SK-N-SH (cell line): ENCODE data around the gene SMIM41.

Experiments
- CHD2 ChIP-seq: fragments of 150-350 bp; IDR thresholded peaks from 2 replicates; pipeline ENCODE4 v1.6.1; 2018; ENCODE audit warnings: low read length; ENCODE audit not compliant: partially characterized antibody
- CTCF ChIP-seq: fragments of 200-600 bp; sonication (generic); IDR thresholded peaks from 2 replicates; pipeline ENCODE4 v1.6.1; 2017; ENCODE audit warnings: antibody characterized with exemption, mild to moderate bottlenecking, moderate library complexity
- EP300 ChIP-seq, 2 experiments: IDR thresholded peaks; 2 replicates each; pipeline versions ENCODE4 v1.4.0 to v1.6.1; 2012; ENCODE audit warnings: borderline replicate concordance in 1 of 2, low read depth in 1 of 2, low read length in 1 of 2
- JUND ChIP-seq: IDR thresholded peaks from 2 replicates; pipeline ENCODE4 v1.4.0; 2012
- MAX ChIP-seq: IDR thresholded peaks from 2 replicates; pipeline ENCODE4 v1.4.0; 2012; ENCODE audit warnings: low read depth
- NRF1 ChIP-seq: IDR thresholded peaks from 2 replicates; pipeline ENCODE4 v1.6.1; 2012; ENCODE audit warnings: low read depth, mild to moderate bottlenecking, low read length
- POLR2AphosphoS5 ChIP-seq: IDR thresholded peaks from 2 replicates; pipeline ENCODE4 v1.6.1; 2012; ENCODE audit warnings: low read depth, low read length
- RAD21 ChIP-seq: IDR thresholded peaks from 2 replicates; pipeline ENCODE4 v1.6.1; 2012; ENCODE audit warnings: mild to moderate bottlenecking, low read length
- SMC3 ChIP-seq: IDR thresholded peaks from 2 replicates; pipeline ENCODE4 v1.6.1; 2012; ENCODE audit warnings: low read depth, low read length, improper control_type of control experiment
- TAF1 ChIP-seq: IDR thresholded peaks from 2 replicates; pipeline ENCODE4 v1.6.1; 2012; ENCODE audit warnings: low read depth, mild to moderate bottlenecking, low read length, moderate library complexity, borderline replicate concordance
- TCF12 ChIP-seq: IDR thresholded peaks from 2 replicates; pipeline ENCODE4 v1.4.0; 2012
- YY1 ChIP-seq: IDR thresholded peaks from 2 replicates; pipeline ENCODE4 v1.4.0; 2012; ENCODE audit warnings: low read depth, mild to moderate bottlenecking

- TF ChIP-seq CHD2 (no peak), POLR2AphosphoS5 (no peak), CTCF (peak; percentile 79), TCF12 (no peak), RAD21 (peak; percentile 73), SMC3 (0 out of 2 replicates have a peak, but pooled peaks have one; percentile 27), EP300 (IDR thresholded peaks at IDR 0.05; ENCODE audit: borderline replicate concordance in 1 of 2, low read depth in 1 of 2, low read length in 1 of 2) (no peak), YY1 (no peak), TAF1 (no peak), JUND (no peak), NRF1 (no peak), MAX (no peak)
Observed at GRCh38 chr12:52139579-52140062, 60.1 kb downstream of the SMIM41 start.
